Ovary (tissue), 3 donors: ENCODE measurements around the gene DESI2.

Source experiments
- EP300 ChIP-seq: sonication (generic); formaldehyde crosslinking; IDR thresholded peaks from one replicate; pipeline ENCODE4 v1.6.1; 2017; ENCODE audit warnings: antibody characterized with exemption
- POLR2A ChIP-seq: fragments of 450-650 bp; IDR thresholded peaks from one replicate; pipeline ENCODE4 v1.6.1; 2017; ENCODE audit warnings: antibody characterized with exemption, mild to moderate bottlenecking, moderate library complexity
- TF ChIP-seq, protein P1 (sequence below), 3 donors: fragments of 450-650 bp in 2 of 3; fragments of 200-600 bp in 1 of 3; IDR thresholded peaks; one replicate each; pipeline versions ENCODE4 v1.5.1 to v1.8.0; 2016 to 2022; ENCODE audit warnings: antibody characterized with exemption in 3 of 3, mild to moderate bottlenecking in 1 of 3
- donor health status: DM: no; HTN: no; CAD: no.

GRCh38 chr1:244735876-244736561 lies 83.1 kb downstream of the DESI2 start:
- TF ChIP-seq POLR2A (no peak), EP300 (no peak)
- TF ChIP-seq, protein P1, sequence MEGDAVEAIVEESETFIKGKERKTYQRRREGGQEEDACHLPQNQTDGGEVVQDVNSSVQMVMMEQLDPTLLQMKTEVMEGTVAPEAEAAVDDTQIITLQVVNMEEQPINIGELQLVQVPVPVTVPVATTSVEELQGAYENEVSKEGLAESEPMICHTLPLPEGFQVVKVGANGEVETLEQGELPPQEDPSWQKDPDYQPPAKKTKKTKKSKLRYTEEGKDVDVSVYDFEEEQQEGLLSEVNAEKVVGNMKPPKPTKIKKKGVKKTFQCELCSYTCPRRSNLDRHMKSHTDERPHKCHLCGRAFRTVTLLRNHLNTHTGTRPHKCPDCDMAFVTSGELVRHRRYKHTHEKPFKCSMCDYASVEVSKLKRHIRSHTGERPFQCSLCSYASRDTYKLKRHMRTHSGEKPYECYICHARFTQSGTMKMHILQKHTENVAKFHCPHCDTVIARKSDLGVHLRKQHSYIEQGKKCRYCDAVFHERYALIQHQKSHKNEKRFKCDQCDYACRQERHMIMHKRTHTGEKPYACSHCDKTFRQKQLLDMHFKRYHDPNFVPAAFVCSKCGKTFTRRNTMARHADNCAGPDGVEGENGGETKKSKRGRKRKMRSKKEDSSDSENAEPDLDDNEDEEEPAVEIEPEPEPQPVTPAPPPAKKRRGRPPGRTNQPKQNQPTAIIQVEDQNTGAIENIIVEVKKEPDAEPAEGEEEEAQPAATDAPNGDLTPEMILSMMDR (IDR thresholded peaks at IDR 0.05) = no peak
